ENCODE measurements around the gene ZIM2. TPM values are rescaled to one million over a fixed set of nuclear protein-coding genes. Genes with fewer than 3 reads are reported as not detected.

ZIM2 gene
- total RNA-seq, 2 donors from 2014 or later = not detected

- Histone ChIP-seq H3K27ac (no peak overlapping the region), H3K4me3 (no peak overlapping the region), H3K9me3 (no peaks in the 10 kb centered on the region), H3K4me1 (no peaks in the 10 kb centered on the region), H3K9ac (ENCODE audit: low read depth in 2 of 2, low read length in 2 of 2) (no peak overlapping the region), H3K27me3 (no peaks in the 10 kb centered on the region), H3K36me3 (no peaks in the 10 kb centered on the region)
- intact Hi-C loops (cut with DNase I) = no loop called here
- DNase-seq = no peak
- no peak for TF ChIP-seq CTCF (IDR thresholded peaks at IDR 0.05)
Measured at GRCh38 chr19:56834564-56835375, 5.8 kb downstream of the ZIM2 start.

- TF ChIP-seq CTCF (IDR thresholded peaks at IDR 0.05) = no peak
- H3K4me1 ChIP-seq = no peaks in the 10 kb centered on the region
- H3K9me3 ChIP-seq = no peaks in the 10 kb centered on the region
- H3K27me3 ChIP-seq = no peaks in the 10 kb centered on the region
- H3K36me3 ChIP-seq = no peaks in the 10 kb centered on the region
- DNase-seq = no peak
- intact Hi-C loops (cut with DNase I) = no loop called here
- H3K27ac ChIP-seq = no peak overlapping the region
- no peak overlapping the region for H3K4me3 ChIP-seq
- no peak overlapping the region for H3K9ac ChIP-seq (ENCODE audit: low read depth in 2 of 2, low read length in 2 of 2)
Measured at GRCh38 chr19:56832352-56832928, 8.1 kb downstream of the ZIM2 start.

- no peak overlapping the region for H3K9ac ChIP-seq (ENCODE audit: low read depth in 2 of 2, low read length in 2 of 2)
- DNase-seq = no peak
- intact Hi-C loops (cut with DNase I) = no loop called here
- no peaks in the 10 kb centered on the region for H3K36me3 ChIP-seq
- H3K27ac ChIP-seq = no peak overlapping the region
- H3K9me3 ChIP-seq = no peaks in the 10 kb centered on the region
- no peak for TF ChIP-seq CTCF (IDR thresholded peaks at IDR 0.05)
- no peak overlapping the region for H3K4me3 ChIP-seq
- H3K27me3 ChIP-seq = no peaks in the 10 kb centered on the region
- H3K4me1 ChIP-seq = no peaks in the 10 kb centered on the region
Measured at GRCh38 chr19:56831255-56831654, 9.3 kb downstream of the ZIM2 start.

GRCh38 chr19:56829596-56829995, 10.9 kb downstream of the ZIM2 start:
- Histone ChIP-seq H3K27ac (no peak overlapping the region), H3K9ac (ENCODE audit: low read depth in 2 of 2, low read length in 2 of 2) (no peak overlapping the region), H3K4me1 (no peaks in the 10 kb centered on the region), H3K4me3 (no peak overlapping the region), H3K36me3 (no peaks in the 10 kb centered on the region), H3K27me3 (no peaks in the 10 kb centered on the region), H3K9me3 (no peaks in the 10 kb centered on the region)
- DNase-seq = no peak
- TF ChIP-seq CTCF (IDR thresholded peaks at IDR 0.05) = no peak
- intact Hi-C loops (cut with DNase I) = no loop called here

GRCh38 chr19:56827708-56828107, 12.8 kb downstream of the ZIM2 start:
- intact Hi-C loops (cut with DNase I) = no loop called here
- no peak for DNase-seq
- Histone ChIP-seq H3K4me3 (no peak overlapping the region), H3K27ac (no peak overlapping the region), H3K4me1 (no peaks in the 10 kb centered on the region), H3K9ac (ENCODE audit: low read depth in 2 of 2, low read length in 2 of 2) (no peak overlapping the region), H3K9me3 (no peaks in the 10 kb centered on the region), H3K36me3 (no peaks in the 10 kb centered on the region), H3K27me3 (no peaks in the 10 kb centered on the region)
- TF ChIP-seq CTCF (IDR thresholded peaks at IDR 0.05) = no peak

Measured in colonic mucosa (tissue), 4 donors.